SK-N-SH (cell line): ENCODE measurements around the gene PCDHA2. TPM values are rescaled to one million over a fixed set of nuclear protein-coding genes. Genes with fewer than 3 reads are reported as not detected.
A peak's percentile ranks its signal among the peaks of the same experiment; 100 is the strongest.
"Not testable (repeated sequence)": the region's sequence is repeated elsewhere in the genome, so short reads cannot be mapped to it uniquely, and the experiment has no call there.

Source experiments
- CTCF ChIA-PET: fragments of 300-600, 350-600 bp; formaldehyde crosslinking; extraction: SDS; loops from one replicate; lab custom pipeline; 2021; lab: Yijun Ruan, JAX
- POLR2A ChIA-PET: fragments of 350-600 bp; sonication (Branson Sonifier 250); formaldehyde crosslinking; extraction: SDS; loops from one replicate; lab custom pipeline; 2020; ENCODE audit warnings: antibody characterized with exemption, inconsistent platforms; lab: Yijun Ruan, JAX
- DNase-seq: peaks from one replicate; pipeline ENCODE4 v3.0.0; 2012
- H2AFZ ChIP-seq: fragments of 200-600 bp; sonication (generic); 2 replicates; pipeline ENCODE4 v1.8.1; 2016; ENCODE audit warnings: antibody characterized with exemption, mild to moderate bottlenecking, low read depth
- H3F3A ChIP-seq: fragments of 200-600 bp; sonication (generic); replicated peaks from 2 replicates; pipeline ENCODE3; 2016; ENCODE audit warnings: antibody characterized with exemption, mild to moderate bottlenecking; ENCODE audit not compliant: insufficient read depth
- H3K27ac ChIP-seq, 2 experiments: fragments of 200-500 bp in 1 of 2; fragments of 200-600 bp in 1 of 2; sonication (Bioruptor generic) in 1 of 2; sonication (generic), shearing (Covaris generic) in 1 of 2; 2 replicates each; pipeline versions ENCODE4 v1.5.1 to v1.6.1; 2014 to 2016; ENCODE audit warnings: low read depth in 2 of 2, inconsistent platforms in 1 of 2, low read length in 1 of 2, mild to moderate bottlenecking in 1 of 2, mixed read lengths in 1 of 2
- H3K27me3 ChIP-seq: fragments of 200-600 bp; sonication (generic), shearing (Covaris generic); 2 replicates; pipeline ENCODE4 v1.6.1; 2016; ENCODE audit warnings: mixed run types; ENCODE audit not compliant: insufficient read depth
- H3K36me3 ChIP-seq, 2 experiments: fragments of 200-500 bp in 1 of 2; fragments of 200-600 bp in 1 of 2; sonication (Bioruptor generic) in 1 of 2; sonication (generic) in 1 of 2; replicated peaks in 1 of 2; 2 replicates each; pipeline versions ENCODE3 to v1.5.1; 2014 to 2016; ENCODE audit warnings: low read length in 1 of 2, mild to moderate bottlenecking in 1 of 2; ENCODE audit not compliant: insufficient read depth in 2 of 2, control insufficient read depth in 1 of 2
- H3K4me1 ChIP-seq, 2 experiments: fragments of 200-500 bp in 1 of 2; fragments of 200-600 bp in 1 of 2; sonication (Bioruptor generic) in 1 of 2; sonication (generic), shearing (Covaris generic) in 1 of 2; 2 replicates each; pipeline versions ENCODE4 v1.5.1 to v1.6.1; 2014 to 2016; ENCODE audit warnings: low read depth in 1 of 2, low read length in 1 of 2, mixed run types in 1 of 2; ENCODE audit not compliant: insufficient read depth in 2 of 2, control insufficient read depth in 1 of 2
- H3K4me2 ChIP-seq: fragments of 200-600 bp; sonication (generic), shearing (Covaris generic); 2 replicates; pipeline ENCODE4 v1.6.1; 2017; ENCODE audit warnings: mixed run types
- H3K4me3 ChIP-seq, 2 experiments: fragments of 200-500 bp in 1 of 2; fragments of 200-600 bp in 1 of 2; sonication (Bioruptor generic) in 1 of 2; sonication (generic), shearing (Covaris generic) in 1 of 2; 2 replicates each; pipeline versions ENCODE4 v1.5.1 to v1.8.1; 2014 to 2016; ENCODE audit warnings: low read depth in 2 of 2, inconsistent platforms in 1 of 2, low read length in 1 of 2, mild to moderate bottlenecking in 1 of 2, mixed read lengths in 1 of 2, moderate library complexity in 1 of 2
- H3K79me2 ChIP-seq: fragments of 200-600 bp; sonication (generic); 2 replicates; pipeline ENCODE4 v1.8.1; 2017; ENCODE audit warnings: mild to moderate bottlenecking; ENCODE audit not compliant: insufficient read depth
- H3K9ac ChIP-seq: fragments of 200-600 bp; sonication (generic); 2 replicates; pipeline ENCODE4 v1.6.1; 2017; ENCODE audit warnings: mixed run types
- H3K9me2 ChIP-seq: fragments of 200-600 bp; sonication (generic); 2 replicates; pipeline ENCODE4 v1.6.1; 2017; ENCODE audit warnings: mixed run types
- H3K9me3 ChIP-seq: fragments of 200-600 bp; sonication (generic); 2 replicates; pipeline ENCODE4 v1.6.1; 2017; ENCODE audit warnings: mixed run types, mild to moderate bottlenecking, moderate library complexity
- H4K20me1 ChIP-seq: fragments of 200-600 bp; sonication (generic); 2 replicates; pipeline ENCODE4 v1.6.1; 2017; ENCODE audit warnings: mild to moderate bottlenecking, mixed run types; ENCODE audit not compliant: insufficient read depth
- CHD2 ChIP-seq: fragments of 150-350 bp; IDR thresholded peaks from 2 replicates; pipeline ENCODE4 v1.6.1; 2018; ENCODE audit warnings: low read length; ENCODE audit not compliant: partially characterized antibody
- ELF1 ChIP-seq: IDR thresholded peaks from 2 replicates; pipeline ENCODE4 v1.4.0; 2012
- FOSL2 ChIP-seq: IDR thresholded peaks from 2 replicates; pipeline ENCODE4 v1.4.0; 2012; ENCODE audit warnings: low read depth, mild to moderate bottlenecking, moderate library complexity, borderline replicate concordance
- FOXJ3 ChIP-seq: sonication (generic); formaldehyde crosslinking; IDR thresholded peaks from 2 replicates; pipeline ENCODE4 v1.5.1; 2020; ENCODE audit warnings: mild to moderate bottlenecking, missing genetic modification reagents
- GABPA ChIP-seq: IDR thresholded peaks from 2 replicates; pipeline ENCODE4 v1.4.0; 2012; ENCODE audit warnings: low read depth, mild to moderate bottlenecking
- JUND ChIP-seq: IDR thresholded peaks from 2 replicates; pipeline ENCODE4 v1.4.0; 2012
- MEF2A ChIP-seq: IDR thresholded peaks from 2 replicates; pipeline ENCODE4 v1.4.0; 2012; ENCODE audit warnings: low read depth, borderline replicate concordance
- NFIC ChIP-seq: IDR thresholded peaks from 2 replicates; pipeline ENCODE4 v1.4.0; 2012; ENCODE audit warnings: borderline replicate concordance
- NRF1 ChIP-seq: IDR thresholded peaks from 2 replicates; pipeline ENCODE4 v1.6.1; 2012; ENCODE audit warnings: low read depth, mild to moderate bottlenecking, low read length
- POLR2AphosphoS5 ChIP-seq: IDR thresholded peaks from 2 replicates; pipeline ENCODE4 v1.6.1; 2012; ENCODE audit warnings: low read depth, low read length
- RAD21 ChIP-seq: IDR thresholded peaks from 2 replicates; pipeline ENCODE4 v1.6.1; 2012; ENCODE audit warnings: mild to moderate bottlenecking, low read length
- RCOR1 ChIP-seq: fragments of 150-350 bp; IDR thresholded peaks from 2 replicates; pipeline ENCODE4 v1.6.1; 2017; ENCODE audit warnings: antibody characterized with exemption, low read length
- RXRA ChIP-seq: IDR thresholded peaks from 2 replicates; pipeline ENCODE4 v1.4.0; 2012; ENCODE audit warnings: low read depth, mild to moderate bottlenecking, borderline replicate concordance
- SIN3A ChIP-seq: IDR thresholded peaks from 2 replicates; pipeline ENCODE4 v1.6.1; 2012; ENCODE audit warnings: low read depth, mild to moderate bottlenecking, low read length, moderate library complexity, borderline replicate concordance
- SMC3 ChIP-seq: IDR thresholded peaks from 2 replicates; pipeline ENCODE4 v1.6.1; 2012; ENCODE audit warnings: low read depth, low read length, improper control_type of control experiment
- TAF1 ChIP-seq: IDR thresholded peaks from 2 replicates; pipeline ENCODE4 v1.6.1; 2012; ENCODE audit warnings: low read depth, mild to moderate bottlenecking, low read length, moderate library complexity, borderline replicate concordance
- TEAD4 ChIP-seq: IDR thresholded peaks from 2 replicates; pipeline ENCODE4 v1.4.0; 2012; ENCODE audit warnings: mild to moderate bottlenecking, borderline replicate concordance; ENCODE audit not compliant: insufficient read depth
- WGBS: methylation state at CpG from one replicate; pipeline ENCODE4 v1.1.6; 2017; ENCODE audit warnings: low lambda C conversion rate; 5-methylcytosine and 5-hydroxymethylcytosine counted together
- polyA plus RNA-seq, 3 experiments: library from polyadenylated mRNA; depleted of rRNA; stranded (reverse); fragments of >200 nt; gene quantifications; 2 replicates each; pipeline ENCODE4 v1.2.3, GENCODE V29; 2012
- TF ChIP-seq, protein P1 (sequence below): IDR thresholded peaks from 2 replicates; pipeline ENCODE4 v1.4.0; 2012; ENCODE audit warnings: low read depth
- TF ChIP-seq, protein P2 (sequence below): IDR thresholded peaks from 2 replicates; pipeline ENCODE4; 2012
- TF ChIP-seq, protein P3 (sequence below): IDR thresholded peaks from 2 replicates; pipeline ENCODE4 v1.4.0; 2012; ENCODE audit warnings: low read depth, borderline replicate concordance
- TF ChIP-seq, protein P4 (sequence below): IDR thresholded peaks from 2 replicates; pipeline ENCODE4 v1.4.0; 2012; ENCODE audit warnings: low read depth, borderline replicate concordance

Gene PCDHA2
- polyA plus RNA-seq, 1 of the 3 experiments (the other 2 are of a cell fraction), result not detected

DNA sequence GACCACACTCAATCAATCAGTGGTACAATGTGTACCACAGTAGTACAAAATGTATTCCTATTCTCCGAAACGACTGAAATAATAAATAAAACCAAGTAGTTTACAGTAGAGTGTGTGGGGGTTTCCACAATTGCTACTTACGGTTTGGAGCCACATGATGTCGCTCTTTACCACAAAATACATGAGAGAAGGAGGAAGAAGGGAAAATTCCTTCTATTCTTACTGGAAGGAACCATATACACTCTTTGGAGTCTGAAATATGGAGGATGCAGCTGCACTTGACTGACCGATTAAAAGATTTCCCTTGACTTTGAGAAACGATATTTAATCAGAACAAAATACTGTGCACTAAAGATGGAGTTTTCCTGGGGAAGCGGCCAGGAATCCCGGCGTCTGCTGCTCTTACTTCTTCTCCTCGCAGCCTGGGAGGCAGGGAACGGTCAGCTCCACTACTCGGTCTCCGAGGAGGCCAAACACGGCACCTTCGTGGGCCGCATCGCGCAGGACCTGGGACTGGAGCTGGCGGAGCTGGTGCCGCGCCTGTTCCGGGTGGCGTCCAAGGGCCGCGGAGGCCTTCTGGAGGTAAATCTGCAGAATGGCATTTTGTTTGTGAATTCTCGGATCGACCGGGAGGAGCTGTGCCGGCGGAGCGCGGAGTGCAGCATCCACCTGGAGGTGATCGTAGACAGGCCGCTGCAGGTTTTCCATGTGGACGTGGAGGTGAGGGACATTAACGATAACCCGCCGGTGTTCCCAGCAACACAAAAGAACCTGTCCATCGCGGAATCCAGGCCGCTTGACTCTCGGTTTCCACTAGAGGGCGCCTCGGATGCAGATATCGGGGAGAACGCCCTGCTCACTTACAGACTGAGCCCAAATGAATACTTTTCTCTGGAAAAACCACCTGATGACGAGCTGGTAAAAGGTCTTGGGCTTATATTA, 12.5 kb downstream of the PCDHA2 start, which contains the start of gene PCDHA4 (continued):
- TF ChIP-seq GABPA (no peak), SMC3 (peak; percentile 45), NFIC (no peak), MEF2A (no peak), TAF1 (no peak)

DNA sequence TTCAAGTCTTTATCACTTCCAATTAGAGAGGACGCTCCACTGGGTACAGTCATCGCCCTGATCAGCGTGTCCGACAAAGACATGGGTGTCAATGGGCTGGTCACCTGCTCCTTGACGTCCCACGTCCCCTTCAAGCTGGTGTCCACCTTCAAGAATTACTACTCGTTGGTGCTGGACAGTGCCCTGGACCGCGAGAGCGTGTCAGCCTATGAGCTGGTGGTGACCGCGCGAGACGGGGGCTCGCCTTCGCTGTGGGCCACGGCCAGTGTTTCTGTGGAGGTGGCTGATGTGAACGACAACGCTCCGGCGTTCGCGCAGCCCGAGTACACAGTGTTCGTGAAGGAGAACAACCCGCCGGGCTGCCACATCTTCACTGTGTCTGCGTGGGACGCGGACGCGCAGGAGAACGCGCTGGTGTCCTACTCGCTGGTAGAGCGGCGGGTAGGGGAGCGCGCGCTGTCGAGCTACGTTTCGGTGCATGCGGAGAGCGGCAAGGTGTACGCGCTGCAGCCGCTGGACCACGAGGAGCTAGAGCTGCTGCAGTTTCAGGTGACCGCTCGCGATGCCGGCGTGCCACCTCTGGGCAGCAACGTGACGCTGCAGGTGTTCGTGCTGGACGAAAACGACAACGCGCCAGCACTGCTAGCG, 13.7 kb downstream of the PCDHA2 start:
- not testable (repeated sequence) for H3K9me2 ChIP-seq, H3K4me3 ChIP-seq, H3K9me3 ChIP-seq, H3K27ac ChIP-seq, H3K4me1 ChIP-seq, H2AFZ ChIP-seq, H3K4me2 ChIP-seq, H3F3A ChIP-seq, H3K9ac ChIP-seq, H4K20me1 ChIP-seq, H3K27me3 ChIP-seq, H3K36me3 ChIP-seq, DNase-seq, H3K79me2 ChIP-seq
- ChIA-PET POLR2A (interaction anchor here (0.6 kb wide), 1 partner anchor 300 kb away, joined by 4 read pairs; no protein-coding TSS in a partner anchor), CTCF (interaction anchor here (0.6 to 5.0 kb wide), 28 partner anchors 7 to 415 kb away, joined by 3 to 52 read pairs (median 4); partner anchors contain the start of genes PCDHA1, PCDHA2, PCDHA5 and PCDHA8)
- WGBS, result 91% methylated on average over 49 of the region's 62 CpGs

DNA sequence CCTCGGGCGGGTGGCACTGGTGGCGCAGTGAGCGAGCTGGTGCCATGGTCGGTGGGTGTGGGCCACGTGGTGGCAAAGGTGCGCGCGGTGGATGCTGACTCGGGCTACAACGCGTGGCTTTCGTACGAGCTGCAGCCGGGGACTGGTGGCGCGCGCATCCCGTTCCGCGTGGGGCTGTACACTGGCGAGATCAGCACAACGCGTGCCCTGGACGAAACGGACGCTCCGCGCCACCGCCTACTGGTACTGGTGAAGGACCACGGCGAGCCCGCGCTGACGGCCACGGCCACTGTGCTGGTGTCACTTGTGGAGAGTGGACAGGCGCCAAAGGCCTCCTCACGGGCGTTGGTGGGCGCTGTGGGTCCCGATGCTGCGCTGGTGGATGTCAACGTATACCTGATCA, 14.2 kb downstream of the PCDHA2 start:
- DNase-seq, result no peak
- CTCF ChIA-PET, result interaction anchor here (0.5 to 5.0 kb wide), 2 partner anchors 32 to 175 kb away, joined by 3 to 52 read pairs; partner anchors contain the start of gene PCDHA8
- 82% methylated on average over 13 of the region's 43 CpGs for WGBS
- TF ChIP-seq MEF2A (no peak), FOSL2 (no peak), JUND (no peak), CHD2 (no peak), POLR2AphosphoS5 (no peak), RXRA (no peak), RAD21 (no peak), NFIC (no peak), RCOR1 (no peak), SIN3A (no peak), ELF1 (no peak), TEAD4 (no peak), FOXJ3 (CRISPR knock-in tag) (no peak), NRF1 (no peak)
- TF ChIP-seq, protein P1, sequence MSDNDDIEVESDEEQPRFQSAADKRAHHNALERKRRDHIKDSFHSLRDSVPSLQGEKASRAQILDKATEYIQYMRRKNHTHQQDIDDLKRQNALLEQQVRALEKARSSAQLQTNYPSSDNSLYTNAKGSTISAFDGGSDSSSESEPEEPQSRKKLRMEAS, result no peak
- TF ChIP-seq, protein P2, sequence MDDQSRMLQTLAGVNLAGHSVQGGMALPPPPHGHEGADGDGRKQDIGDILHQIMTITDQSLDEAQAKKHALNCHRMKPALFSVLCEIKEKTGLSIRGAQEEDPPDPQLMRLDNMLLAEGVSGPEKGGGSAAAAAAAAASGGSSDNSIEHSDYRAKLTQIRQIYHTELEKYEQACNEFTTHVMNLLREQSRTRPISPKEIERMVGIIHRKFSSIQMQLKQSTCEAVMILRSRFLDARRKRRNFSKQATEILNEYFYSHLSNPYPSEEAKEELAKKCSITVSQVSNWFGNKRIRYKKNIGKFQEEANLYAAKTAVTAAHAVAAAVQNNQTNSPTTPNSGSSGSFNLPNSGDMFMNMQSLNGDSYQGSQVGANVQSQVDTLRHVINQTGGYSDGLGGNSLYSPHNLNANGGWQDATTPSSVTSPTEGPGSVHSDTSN, result no peak
- TF ChIP-seq, protein P3, sequence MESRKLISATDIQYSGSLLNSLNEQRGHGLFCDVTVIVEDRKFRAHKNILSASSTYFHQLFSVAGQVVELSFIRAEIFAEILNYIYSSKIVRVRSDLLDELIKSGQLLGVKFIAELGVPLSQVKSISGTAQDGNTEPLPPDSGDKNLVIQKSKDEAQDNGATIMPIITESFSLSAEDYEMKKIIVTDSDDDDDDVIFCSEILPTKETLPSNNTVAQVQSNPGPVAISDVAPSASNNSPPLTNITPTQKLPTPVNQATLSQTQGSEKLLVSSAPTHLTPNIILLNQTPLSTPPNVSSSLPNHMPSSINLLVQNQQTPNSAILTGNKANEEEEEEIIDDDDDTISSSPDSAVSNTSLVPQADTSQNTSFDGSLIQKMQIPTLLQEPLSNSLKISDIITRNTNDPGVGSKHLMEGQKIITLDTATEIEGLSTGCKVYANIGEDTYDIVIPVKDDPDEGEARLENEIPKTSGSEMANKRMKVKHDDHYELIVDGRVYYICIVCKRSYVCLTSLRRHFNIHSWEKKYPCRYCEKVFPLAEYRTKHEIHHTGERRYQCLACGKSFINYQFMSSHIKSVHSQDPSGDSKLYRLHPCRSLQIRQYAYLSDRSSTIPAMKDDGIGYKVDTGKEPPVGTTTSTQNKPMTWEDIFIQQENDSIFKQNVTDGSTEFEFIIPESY, result no peak
- TF ChIP-seq, protein P4, sequence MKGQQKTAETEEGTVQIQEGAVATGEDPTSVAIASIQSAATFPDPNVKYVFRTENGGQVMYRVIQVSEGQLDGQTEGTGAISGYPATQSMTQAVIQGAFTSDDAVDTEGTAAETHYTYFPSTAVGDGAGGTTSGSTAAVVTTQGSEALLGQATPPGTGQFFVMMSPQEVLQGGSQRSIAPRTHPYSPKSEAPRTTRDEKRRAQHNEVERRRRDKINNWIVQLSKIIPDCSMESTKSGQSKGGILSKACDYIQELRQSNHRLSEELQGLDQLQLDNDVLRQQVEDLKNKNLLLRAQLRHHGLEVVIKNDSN, result no peak

More for the DNA sequence above, 14.2 kb downstream of the PCDHA2 start:
- Histone ChIP-seq H3K36me3 (no peaks in the 10 kb centered on the region), H3K4me3 (no peak overlapping the region), H3K27me3 (no peaks in the 10 kb centered on the region), H3K79me2 (no peaks in the 10 kb centered on the region), H4K20me1 (no peaks in the 10 kb centered on the region), H3F3A (no peaks in the 10 kb centered on the region), H3K9me3 (no peaks in the 10 kb centered on the region), H3K4me1 (no peaks in the 10 kb centered on the region; a peak in 2 of 4 replicates), H3K9me2 (no peaks in the 10 kb centered on the region), H2AFZ (no peak overlapping the region), H3K4me2 (no peak overlapping the region), H3K9ac (no peak overlapping the region), H3K27ac (no peak overlapping the region)
- POLR2A ChIA-PET, result no interaction called here
